Smooth muscle cell (in vitro differentiated cells): ENCODE data around the gene UBA3. TPM values are rescaled to one million over a fixed set of nuclear protein-coding genes. Genes with fewer than 3 reads are reported as not detected.

Source experiments
- DNase-seq: peaks from one replicate; lab custom pipeline; 2025; ENCODE audit not compliant: unreplicated experiment; lab: John Stamatoyannopoulos, UW
- H2AFZ ChIP-seq: fragments of 200-600 bp; sonication (generic); 2 replicates; pipeline ENCODE4 v1.6.0; 2016; ENCODE audit warnings: antibody characterized with exemption, low read depth, mild to moderate bottlenecking
- H3F3A ChIP-seq: fragments of 200-600 bp; sonication (generic); 2 replicates; pipeline ENCODE4 v1.6.0; 2017; ENCODE audit warnings: antibody characterized with exemption, low read depth
- H3K27ac ChIP-seq: fragments of 200-600 bp; sonication (generic); 2 replicates; pipeline ENCODE4 v1.5.1; 2016; ENCODE audit warnings: low read depth, mild to moderate bottlenecking
- H3K27me3 ChIP-seq: fragments of 200-600 bp; sonication (generic); 2 replicates; pipeline ENCODE4 v1.6.1; 2016; ENCODE audit warnings: low read depth, mild to moderate bottlenecking
- H3K36me3 ChIP-seq: fragments of 200-600 bp; sonication (generic); 2 replicates; pipeline ENCODE4 v1.5.1; 2016; ENCODE audit warnings: low read depth
- H3K4me1 ChIP-seq: fragments of 200-600 bp; sonication (generic); 2 replicates; pipeline ENCODE4 v1.5.1; 2016; ENCODE audit warnings: low read depth
- H3K4me2 ChIP-seq: fragments of 200-600 bp; sonication (generic); 2 replicates; pipeline ENCODE4 v1.6.0; 2016; ENCODE audit warnings: mild to moderate bottlenecking
- H3K4me3 ChIP-seq: fragments of 200-600 bp; sonication (generic); 2 replicates; pipeline ENCODE4 v1.5.1; 2016; ENCODE audit warnings: mild to moderate bottlenecking
- H3K79me2 ChIP-seq: fragments of 200-600 bp; sonication (generic); 2 replicates; pipeline ENCODE4 v1.6.0; 2016; ENCODE audit warnings: low read depth, mild to moderate bottlenecking
- H3K9ac ChIP-seq: fragments of 200-600 bp; sonication (generic); 2 replicates; pipeline ENCODE4 v1.6.0; 2016; ENCODE audit warnings: low read depth
- H3K9me3 ChIP-seq: fragments of 200-600 bp; sonication (generic); replicated peaks from 2 replicates; pipeline ENCODE4 v1.5.1; 2016; ENCODE audit warnings: low read depth
- H4K20me1 ChIP-seq: fragments of 200-600 bp; sonication (generic); 2 replicates; pipeline ENCODE4 v1.6.0; 2016; ENCODE audit warnings: low read depth
- WGBS: methylation state at CpG from one replicate; pipeline ENCODE4 v1.1.7; 2016; ENCODE audit warnings: low lambda C conversion rate; 5-methylcytosine and 5-hydroxymethylcytosine counted together
- polyA plus RNA-seq: library from polyadenylated mRNA; unstranded; fragments of >200 nt; fragmentation: Nextera tagmentation; extraction: Ambion mirVana; gene quantifications from 2 replicates; pipeline ENCODE4 v1.2.1, GENCODE V29; 2016
- total RNA-seq: library from RNA; depleted of rRNA; stranded (reverse); fragments of >200 nt; gene quantifications from 2 replicates; pipeline ENCODE4 v1.2.3, GENCODE V29; 2014
- TF ChIP-seq, protein P1 (sequence below): fragments of 200-600 bp; sonication (generic); IDR thresholded peaks from 2 replicates; pipeline ENCODE4 v1.5.1; 2017; ENCODE audit warnings: borderline replicate concordance, mild to moderate bottlenecking, antibody characterized with exemption; ENCODE audit not compliant: insufficient read depth, poor library complexity, severe bottlenecking

The UBA3 gene
- total and polyA plus RNA-seq, 2 experiments from 2014 or later, result 47.5 to 71.2 TPM

DNA sequence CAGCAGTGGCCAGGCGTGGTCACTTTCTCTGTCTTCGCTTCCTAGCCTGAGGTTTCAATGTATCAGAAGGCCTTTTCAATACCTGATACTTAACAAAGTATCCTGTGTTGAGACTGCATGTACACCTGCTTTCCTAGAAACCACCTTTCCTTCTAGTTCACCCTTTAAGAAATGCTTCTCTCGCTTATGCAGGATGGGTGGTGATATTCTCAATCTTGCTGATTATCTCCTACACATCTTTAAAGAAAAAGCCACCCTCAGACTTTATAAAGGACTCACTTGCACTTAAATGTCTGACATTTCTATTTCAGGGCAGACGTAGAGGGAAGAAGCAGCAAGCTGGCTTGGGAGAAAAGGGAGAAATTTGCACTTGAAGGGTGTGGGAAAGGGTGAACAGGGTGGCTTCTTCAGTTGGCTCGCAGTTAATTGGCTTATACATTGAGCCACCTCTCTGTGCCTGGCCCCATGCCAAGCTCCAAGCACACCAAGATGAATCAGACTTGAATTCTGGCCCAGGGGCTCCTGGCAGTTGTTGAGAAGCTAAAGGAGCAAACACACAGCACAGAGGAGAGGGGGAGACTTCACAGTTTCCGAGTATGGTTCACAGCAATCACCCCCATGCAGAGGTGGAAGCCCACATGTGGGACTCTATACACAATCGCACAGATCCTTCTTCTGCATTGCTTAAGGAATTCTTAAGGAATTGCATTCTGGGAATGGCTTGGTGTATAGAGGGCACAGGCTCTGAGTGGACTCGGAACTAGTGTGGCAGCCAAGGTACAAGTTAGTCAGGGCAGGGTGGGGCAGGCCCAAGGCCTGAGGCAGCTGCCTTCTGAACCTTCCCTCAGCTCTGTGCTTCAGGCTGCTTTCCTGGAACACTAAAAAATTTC, 5.9 kb upstream of the UBA3 start:
- peaks cover 32% of the 10 kb centered on the region for H3K79me2 ChIP-seq
- peaks cover 40% of the 10 kb centered on the region for H4K20me1 ChIP-seq
- H3K4me2 ChIP-seq, result peak overlapping the region; percentile 92
- no peaks in the 10 kb centered on the region for H3K36me3 ChIP-seq
- peaks cover 45% of the 10 kb centered on the region for H3K4me1 ChIP-seq
- DNase-seq, result peak; percentile 22
- WGBS, result 24% methylated on average over 8 of the region's 8 CpGs
- H3F3A ChIP-seq, result peaks cover 30% of the 10 kb centered on the region
- H3K9ac ChIP-seq, result peak overlapping the region; percentile 81
- peak overlapping the region; percentile 91 for H3K4me3 ChIP-seq
- H3K9me3 ChIP-seq, result no peaks in the 10 kb centered on the region
- H2AFZ ChIP-seq, result peak overlapping the region; percentile 95
- no peaks in the 10 kb centered on the region for H3K27me3 ChIP-seq
- TF ChIP-seq, protein P1, sequence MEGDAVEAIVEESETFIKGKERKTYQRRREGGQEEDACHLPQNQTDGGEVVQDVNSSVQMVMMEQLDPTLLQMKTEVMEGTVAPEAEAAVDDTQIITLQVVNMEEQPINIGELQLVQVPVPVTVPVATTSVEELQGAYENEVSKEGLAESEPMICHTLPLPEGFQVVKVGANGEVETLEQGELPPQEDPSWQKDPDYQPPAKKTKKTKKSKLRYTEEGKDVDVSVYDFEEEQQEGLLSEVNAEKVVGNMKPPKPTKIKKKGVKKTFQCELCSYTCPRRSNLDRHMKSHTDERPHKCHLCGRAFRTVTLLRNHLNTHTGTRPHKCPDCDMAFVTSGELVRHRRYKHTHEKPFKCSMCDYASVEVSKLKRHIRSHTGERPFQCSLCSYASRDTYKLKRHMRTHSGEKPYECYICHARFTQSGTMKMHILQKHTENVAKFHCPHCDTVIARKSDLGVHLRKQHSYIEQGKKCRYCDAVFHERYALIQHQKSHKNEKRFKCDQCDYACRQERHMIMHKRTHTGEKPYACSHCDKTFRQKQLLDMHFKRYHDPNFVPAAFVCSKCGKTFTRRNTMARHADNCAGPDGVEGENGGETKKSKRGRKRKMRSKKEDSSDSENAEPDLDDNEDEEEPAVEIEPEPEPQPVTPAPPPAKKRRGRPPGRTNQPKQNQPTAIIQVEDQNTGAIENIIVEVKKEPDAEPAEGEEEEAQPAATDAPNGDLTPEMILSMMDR, result no peak
- H3K27ac ChIP-seq, result peak overlapping the region; percentile 92

DNA sequence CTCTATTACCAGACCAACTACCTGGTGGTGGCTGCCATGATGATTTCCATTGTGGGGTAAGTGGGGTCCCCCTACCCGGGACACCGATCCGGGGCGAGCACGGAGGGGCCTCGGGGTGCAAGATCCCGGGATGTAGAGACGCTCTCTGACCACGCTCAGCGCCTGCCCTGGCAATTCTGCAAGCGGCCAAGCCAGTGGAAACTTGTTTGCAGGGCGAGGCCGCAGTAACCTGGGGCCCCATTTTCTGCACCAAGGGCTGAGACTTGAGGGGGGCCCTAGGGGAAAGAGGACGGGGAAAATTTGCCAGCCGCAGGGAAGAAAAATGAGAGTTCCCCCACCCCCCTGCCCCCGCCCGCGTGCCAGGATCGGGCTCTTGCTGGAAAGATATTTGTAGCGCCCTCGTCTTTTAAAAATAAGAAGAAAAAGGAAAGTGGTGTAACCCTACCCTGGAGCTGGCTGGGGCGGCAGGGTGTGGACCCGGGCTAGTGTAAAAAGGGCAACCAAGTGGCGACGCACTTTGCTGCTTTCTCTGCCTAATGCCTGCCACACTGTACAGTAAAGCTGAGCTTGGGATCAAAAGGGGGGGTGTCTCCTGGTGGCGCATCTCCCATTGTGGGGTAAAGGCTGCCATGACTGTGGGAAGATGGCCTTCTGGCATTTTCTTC, 5.1 kb upstream of the UBA3 start:
- Histone ChIP-seq H3K79me2 (peaks cover 26% of the 10 kb centered on the region), H3K4me1 (peaks cover 49% of the 10 kb centered on the region), H3K9me3 (no peaks in the 10 kb centered on the region), H3F3A (peaks cover 30% of the 10 kb centered on the region), H4K20me1 (peaks cover 32% of the 10 kb centered on the region), H3K27ac (peak overlapping the region; percentile 92), H2AFZ (peak overlapping the region; percentile 95), H3K27me3 (no peaks in the 10 kb centered on the region), H3K9ac (peak overlapping the region; percentile 81), H3K4me2 (peak overlapping the region; percentile 92), H3K36me3 (no peaks in the 10 kb centered on the region), H3K4me3 (peak overlapping the region; percentile 91)
- WGBS, result under 1% methylated on average over 24 of the region's 26 CpGs
- DNase-seq, result peak; percentile 29
- TF ChIP-seq, protein P1, result no peak

DNA sequence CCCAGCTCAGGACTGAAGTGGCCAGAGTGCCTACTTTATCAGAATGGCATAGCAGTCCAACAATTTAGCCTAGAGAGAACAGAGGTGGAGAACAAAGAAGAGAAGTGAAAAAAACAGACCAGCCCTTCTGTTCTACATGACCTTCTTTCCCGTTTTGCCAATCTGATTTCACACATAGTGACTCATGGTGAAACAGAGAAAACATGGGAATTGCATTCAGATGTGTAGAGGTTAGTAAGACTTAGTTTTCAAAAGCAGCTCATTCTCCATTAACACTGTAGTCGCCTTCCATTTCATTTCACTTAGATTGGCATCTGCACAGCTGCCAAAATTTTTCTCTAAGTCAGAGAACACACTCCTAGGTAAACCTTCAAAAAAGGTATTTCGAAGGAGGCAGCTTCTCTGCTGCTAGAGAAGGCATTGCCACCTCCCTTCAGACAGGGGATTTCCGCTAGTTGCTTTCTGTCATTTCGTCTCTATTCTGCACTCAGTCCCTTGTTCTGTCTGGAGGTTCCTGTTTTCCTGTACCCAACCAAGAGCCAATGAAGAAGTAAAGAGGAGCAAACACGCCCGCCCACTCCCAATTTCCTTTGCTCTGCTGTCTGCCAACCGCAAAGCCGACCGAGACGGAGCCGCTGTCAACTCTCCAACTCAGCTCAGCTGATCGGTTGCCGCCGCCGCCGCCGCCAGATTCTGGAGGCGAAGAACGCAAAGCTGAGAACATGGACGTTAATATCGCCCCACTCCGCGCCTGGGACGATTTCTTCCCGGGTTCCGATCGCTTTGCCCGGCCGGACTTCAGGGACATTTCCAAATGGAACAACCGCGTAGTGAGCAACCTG, 4.4 kb upstream of the UBA3 start, which contains the start of gene ARL6IP5:
ARL6IP5 (plus strand) TSS at position 612 of the 842 bp plus-strand sequence; CDS start at position 723, 111 bp downstream.
- H3K9ac ChIP-seq, result peak within 1 kb of the TSS; percentile 81
- peak within 1 kb of the TSS; percentile 95 for H2AFZ ChIP-seq
- no peaks in the 10 kb centered on the region for H3K27me3 ChIP-seq
- peak; percentile 32 for DNase-seq
- TF ChIP-seq, protein P1, result no peak
- H3K4me2 ChIP-seq, result peak within 1 kb of the TSS; percentile 92
- H3K36me3 ChIP-seq, result no peaks in the 10 kb centered on the region
- peak within 1 kb of the TSS; percentile 91 for H3K4me3 ChIP-seq
- peak within 1 kb of the TSS; percentile 92 for H3K27ac ChIP-seq
- peaks cover 32% of the 10 kb centered on the region for H3K79me2 ChIP-seq
- peaks cover 25% of the 10 kb centered on the region for H4K20me1 ChIP-seq
- WGBS, result 3% methylated on average over 32 of the region's 32 CpGs
- peaks cover 30% of the 10 kb centered on the region for H3F3A ChIP-seq
- peaks cover 49% of the 10 kb centered on the region for H3K4me1 ChIP-seq
- H3K9me3 ChIP-seq, result no peaks in the 10 kb centered on the region
